Adrenal gland (tissue), 5 donors: Measurements from ENCODE around the gene ZNF511.

Experiments used
- CTCF ChIP-seq, 6 experiments: fragments of 450-650 bp in 4 of 6; fragments of 200-600 bp in 2 of 6; sonication (generic) in 1 of 6; IDR thresholded peaks; 1 replicate in 5 of 6; 2 replicates in 1 of 6; pipeline versions ENCODE4 v1.5.1 to v1.8.0; 2016 to 2021; ENCODE audit warnings: antibody characterized with exemption in 6 of 6, mild to moderate bottlenecking in 2 of 6, moderate library complexity in 1 of 6
- POLR2A ChIP-seq, 2 donors: fragments of 450-650 bp; IDR thresholded peaks; one replicate each; pipeline ENCODE4 v1.6.1; 2017; ENCODE audit warnings: antibody characterized with exemption in 2 of 2, mild to moderate bottlenecking in 2 of 2, moderate library complexity in 1 of 2
- donor health status: DM: no; HTN: no; CAD: no.

- TF ChIP-seq CTCF (IDR thresholded peaks at IDR 0.05) (no peak), POLR2A (IDR thresholded peaks at IDR 0.05) (no peak)
Measured at GRCh38 chr10:133309100-133309719, 496 bp downstream of the ZNF511 start.
